K562 (cell line): ENCODE data around the gene CCDC77. TPM values are rescaled to one million over a fixed set of nuclear protein-coding genes. Genes with fewer than 3 reads are reported as not detected.

Source experiments
- CTBP1 ChIP-seq: fragments of 450-650 bp; IDR thresholded peaks from 2 replicates; pipeline ENCODE4 v1.6.1; 2016; ENCODE audit warnings: borderline replicate concordance
- HIVEP1 ChIP-seq: fragments of 250-450 bp; sonication (Bioruptor Pico); IDR thresholded peaks from 2 replicates; pipeline ENCODE4 v1.4.0; 2020; ENCODE audit warnings: mild to moderate bottlenecking
- L3MBTL2 ChIP-seq: fragments of 450-650 bp; IDR thresholded peaks from 2 replicates; pipeline ENCODE4 v1.6.1; 2016; ENCODE audit warnings: mild to moderate bottlenecking, moderate library complexity
- MAFG ChIP-seq: fragments of 450-650 bp; conservative IDR thresholded peaks from 2 replicates; pipeline ENCODE4 v1.6.1; 2016; ENCODE audit warnings: missing genetic modification characterization, missing compliant biosample characterization
- TEAD2 ChIP-seq: fragments of 450-650 bp; IDR thresholded peaks from 2 replicates; pipeline ENCODE4 v1.6.1; 2016; ENCODE audit warnings: missing genetic modification characterization, control low read depth, missing compliant biosample characterization
- VEZF1 ChIP-seq: fragments of 200-800 bp; sonication (Bioruptor generic); IDR thresholded peaks from 2 replicates; pipeline ENCODE4 v1.6.1; 2017; ENCODE audit warnings: missing genetic modification characterization, missing compliant biosample characterization
- ZC3H11A ChIP-seq: IDR thresholded peaks from 2 replicates; pipeline ENCODE4 v1.6.1; 2012; ENCODE audit warnings: low read depth, low read length, improper control_type of control experiment
- ZNF165 ChIP-seq: fragments of 250-450 bp; sonication (Bioruptor Pico); IDR thresholded peaks from 2 replicates; pipeline ENCODE4 v1.4.0; 2020; ENCODE audit warnings: borderline replicate concordance
- polyA plus RNA-seq, 8 experiments: library from polyadenylated mRNA; depleted of rRNA in 4 of 8; stranded (reverse) in 5 of 8; unstranded in 3 of 8; fragments of >200 nt; fragmentation: Nextera tagmentation in 2 of 8; fragmentation: Illumina TruSeq in 1 of 8; extraction: Ambion mirVana in 2 of 8; extraction: Trizol in 1 of 8; gene quantifications; 2 replicates each; pipeline versions ENCODE4 v1.2.1 to v1.2.3, GENCODE V29; 2011 to 2014; ENCODE audit warnings: inconsistent platforms in 1 of 8, missing spikeins in 1 of 8
- total RNA-seq, 7 experiments: library from RNA; depleted of rRNA in 6 of 7; stranded (reverse); fragments of >200 nt in 6 of 7; fragmentation: Illumina TruSeq in 2 of 7; extraction: Trizol in 2 of 7; gene quantifications; 2 replicates each; pipeline versions ENCODE4 v1.2.1 to v1.2.3, GENCODE V29; 2011 to 2021; ENCODE audit warnings: low replicate concordance in 1 of 7
- TF ChIP-seq, protein P1 (sequence below): fragments of 450-650 bp; IDR thresholded peaks from 2 replicates; pipeline ENCODE4 v1.6.1; 2016; ENCODE audit warnings: mild to moderate bottlenecking, moderate library complexity
- TF ChIP-seq, protein P2 (sequence below): fragments of 450-650 bp; IDR thresholded peaks from 2 replicates; pipeline ENCODE4 v1.6.1; 2018; ENCODE audit not compliant: partially characterized antibody

The CCDC77 gene
- total and polyA plus RNA-seq, 9 of the 15 experiments (the other 6 are each of a cell fraction or from before 2014, with no cell fraction given), result 10.5 to 26.5 (median 17.8) TPM

- TF ChIP-seq, protein P1, sequence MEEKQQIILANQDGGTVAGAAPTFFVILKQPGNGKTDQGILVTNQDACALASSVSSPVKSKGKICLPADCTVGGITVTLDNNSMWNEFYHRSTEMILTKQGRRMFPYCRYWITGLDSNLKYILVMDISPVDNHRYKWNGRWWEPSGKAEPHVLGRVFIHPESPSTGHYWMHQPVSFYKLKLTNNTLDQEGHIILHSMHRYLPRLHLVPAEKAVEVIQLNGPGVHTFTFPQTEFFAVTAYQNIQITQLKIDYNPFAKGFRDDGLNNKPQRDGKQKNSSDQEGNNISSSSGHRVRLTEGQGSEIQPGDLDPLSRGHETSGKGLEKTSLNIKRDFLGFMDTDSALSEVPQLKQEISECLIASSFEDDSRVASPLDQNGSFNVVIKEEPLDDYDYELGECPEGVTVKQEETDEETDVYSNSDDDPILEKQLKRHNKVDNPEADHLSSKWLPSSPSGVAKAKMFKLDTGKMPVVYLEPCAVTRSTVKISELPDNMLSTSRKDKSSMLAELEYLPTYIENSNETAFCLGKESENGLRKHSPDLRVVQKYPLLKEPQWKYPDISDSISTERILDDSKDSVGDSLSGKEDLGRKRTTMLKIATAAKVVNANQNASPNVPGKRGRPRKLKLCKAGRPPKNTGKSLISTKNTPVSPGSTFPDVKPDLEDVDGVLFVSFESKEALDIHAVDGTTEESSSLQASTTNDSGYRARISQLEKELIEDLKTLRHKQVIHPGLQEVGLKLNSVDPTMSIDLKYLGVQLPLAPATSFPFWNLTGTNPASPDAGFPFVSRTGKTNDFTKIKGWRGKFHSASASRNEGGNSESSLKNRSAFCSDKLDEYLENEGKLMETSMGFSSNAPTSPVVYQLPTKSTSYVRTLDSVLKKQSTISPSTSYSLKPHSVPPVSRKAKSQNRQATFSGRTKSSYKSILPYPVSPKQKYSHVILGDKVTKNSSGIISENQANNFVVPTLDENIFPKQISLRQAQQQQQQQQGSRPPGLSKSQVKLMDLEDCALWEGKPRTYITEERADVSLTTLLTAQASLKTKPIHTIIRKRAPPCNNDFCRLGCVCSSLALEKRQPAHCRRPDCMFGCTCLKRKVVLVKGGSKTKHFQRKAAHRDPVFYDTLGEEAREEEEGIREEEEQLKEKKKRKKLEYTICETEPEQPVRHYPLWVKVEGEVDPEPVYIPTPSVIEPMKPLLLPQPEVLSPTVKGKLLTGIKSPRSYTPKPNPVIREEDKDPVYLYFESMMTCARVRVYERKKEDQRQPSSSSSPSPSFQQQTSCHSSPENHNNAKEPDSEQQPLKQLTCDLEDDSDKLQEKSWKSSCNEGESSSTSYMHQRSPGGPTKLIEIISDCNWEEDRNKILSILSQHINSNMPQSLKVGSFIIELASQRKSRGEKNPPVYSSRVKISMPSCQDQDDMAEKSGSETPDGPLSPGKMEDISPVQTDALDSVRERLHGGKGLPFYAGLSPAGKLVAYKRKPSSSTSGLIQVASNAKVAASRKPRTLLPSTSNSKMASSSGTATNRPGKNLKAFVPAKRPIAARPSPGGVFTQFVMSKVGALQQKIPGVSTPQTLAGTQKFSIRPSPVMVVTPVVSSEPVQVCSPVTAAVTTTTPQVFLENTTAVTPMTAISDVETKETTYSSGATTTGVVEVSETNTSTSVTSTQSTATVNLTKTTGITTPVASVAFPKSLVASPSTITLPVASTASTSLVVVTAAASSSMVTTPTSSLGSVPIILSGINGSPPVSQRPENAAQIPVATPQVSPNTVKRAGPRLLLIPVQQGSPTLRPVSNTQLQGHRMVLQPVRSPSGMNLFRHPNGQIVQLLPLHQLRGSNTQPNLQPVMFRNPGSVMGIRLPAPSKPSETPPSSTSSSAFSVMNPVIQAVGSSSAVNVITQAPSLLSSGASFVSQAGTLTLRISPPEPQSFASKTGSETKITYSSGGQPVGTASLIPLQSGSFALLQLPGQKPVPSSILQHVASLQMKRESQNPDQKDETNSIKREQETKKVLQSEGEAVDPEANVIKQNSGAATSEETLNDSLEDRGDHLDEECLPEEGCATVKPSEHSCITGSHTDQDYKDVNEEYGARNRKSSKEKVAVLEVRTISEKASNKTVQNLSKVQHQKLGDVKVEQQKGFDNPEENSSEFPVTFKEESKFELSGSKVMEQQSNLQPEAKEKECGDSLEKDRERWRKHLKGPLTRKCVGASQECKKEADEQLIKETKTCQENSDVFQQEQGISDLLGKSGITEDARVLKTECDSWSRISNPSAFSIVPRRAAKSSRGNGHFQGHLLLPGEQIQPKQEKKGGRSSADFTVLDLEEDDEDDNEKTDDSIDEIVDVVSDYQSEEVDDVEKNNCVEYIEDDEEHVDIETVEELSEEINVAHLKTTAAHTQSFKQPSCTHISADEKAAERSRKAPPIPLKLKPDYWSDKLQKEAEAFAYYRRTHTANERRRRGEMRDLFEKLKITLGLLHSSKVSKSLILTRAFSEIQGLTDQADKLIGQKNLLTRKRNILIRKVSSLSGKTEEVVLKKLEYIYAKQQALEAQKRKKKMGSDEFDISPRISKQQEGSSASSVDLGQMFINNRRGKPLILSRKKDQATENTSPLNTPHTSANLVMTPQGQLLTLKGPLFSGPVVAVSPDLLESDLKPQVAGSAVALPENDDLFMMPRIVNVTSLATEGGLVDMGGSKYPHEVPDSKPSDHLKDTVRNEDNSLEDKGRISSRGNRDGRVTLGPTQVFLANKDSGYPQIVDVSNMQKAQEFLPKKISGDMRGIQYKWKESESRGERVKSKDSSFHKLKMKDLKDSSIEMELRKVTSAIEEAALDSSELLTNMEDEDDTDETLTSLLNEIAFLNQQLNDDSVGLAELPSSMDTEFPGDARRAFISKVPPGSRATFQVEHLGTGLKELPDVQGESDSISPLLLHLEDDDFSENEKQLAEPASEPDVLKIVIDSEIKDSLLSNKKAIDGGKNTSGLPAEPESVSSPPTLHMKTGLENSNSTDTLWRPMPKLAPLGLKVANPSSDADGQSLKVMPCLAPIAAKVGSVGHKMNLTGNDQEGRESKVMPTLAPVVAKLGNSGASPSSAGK, result peak; percentile 35
- TF ChIP-seq, protein P2, sequence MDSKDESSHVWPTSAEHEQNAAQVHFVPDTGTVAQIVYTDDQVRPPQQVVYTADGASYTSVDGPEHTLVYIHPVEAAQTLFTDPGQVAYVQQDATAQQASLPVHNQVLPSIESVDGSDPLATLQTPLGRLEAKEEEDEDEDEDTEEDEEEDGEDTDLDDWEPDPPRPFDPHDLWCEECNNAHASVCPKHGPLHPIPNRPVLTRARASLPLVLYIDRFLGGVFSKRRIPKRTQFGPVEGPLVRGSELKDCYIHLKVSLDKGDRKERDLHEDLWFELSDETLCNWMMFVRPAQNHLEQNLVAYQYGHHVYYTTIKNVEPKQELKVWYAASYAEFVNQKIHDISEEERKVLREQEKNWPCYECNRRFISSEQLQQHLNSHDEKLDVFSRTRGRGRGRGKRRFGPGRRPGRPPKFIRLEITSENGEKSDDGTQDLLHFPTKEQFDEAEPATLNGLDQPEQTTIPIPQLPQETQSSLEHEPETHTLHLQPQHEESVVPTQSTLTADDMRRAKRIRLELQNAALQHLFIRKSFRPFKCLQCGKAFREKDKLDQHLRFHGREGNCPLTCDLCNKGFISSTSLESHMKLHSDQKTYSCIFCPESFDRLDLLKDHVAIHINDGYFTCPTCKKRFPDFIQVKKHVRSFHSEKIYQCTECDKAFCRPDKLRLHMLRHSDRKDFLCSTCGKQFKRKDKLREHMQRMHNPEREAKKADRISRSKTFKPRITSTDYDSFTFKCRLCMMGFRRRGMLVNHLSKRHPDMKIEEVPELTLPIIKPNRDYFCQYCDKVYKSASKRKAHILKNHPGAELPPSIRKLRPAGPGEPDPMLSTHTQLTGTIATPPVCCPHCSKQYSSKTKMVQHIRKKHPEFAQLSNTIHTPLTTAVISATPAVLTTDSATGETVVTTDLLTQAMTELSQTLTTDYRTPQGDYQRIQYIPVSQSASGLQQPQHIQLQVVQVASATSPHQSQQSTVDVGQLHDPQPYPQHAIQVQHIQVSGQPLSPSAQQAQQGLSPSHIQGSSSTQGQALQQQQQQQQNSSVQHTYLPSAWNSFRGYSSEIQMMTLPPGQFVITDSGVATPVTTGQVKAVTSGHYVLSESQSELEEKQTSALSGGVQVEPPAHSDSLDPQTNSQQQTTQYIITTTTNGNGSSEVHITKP, result peak; percentile 8
- no peak for TF ChIP-seq MAFG (tag)
- TF ChIP-seq CTBP1, result no peak
- no peak for TF ChIP-seq ZC3H11A
- no peak for TF ChIP-seq TEAD2 (tag)
- no peak for TF ChIP-seq HIVEP1
- TF ChIP-seq ZNF165 (CRISPR knock-in tag), result no peak
- TF ChIP-seq VEZF1 (CRISPR knock-in tag), result 0 out of 2 replicates have a peak, but pooled peaks have one; percentile 18
- peak; percentile 77 for TF ChIP-seq L3MBTL2
- TF ChIP-seq, all 486 proteins: peak for 6
Observed at GRCh38 chr12:459430-460258, 58.2 kb downstream of the CCDC77 start, which contains the start of gene B4GALNT3 (continued).
